ENCODE measurements around the gene RPS6KB2.

RPS6KB2 gene

GRCh38 chr11:67440229-67441097 lies 12.2 kb downstream of the RPS6KB2 start:
- H3K4me3 ChIP-seq (ENCODE audit: control insufficient read depth, low read depth, low read length), result no peak overlapping the region
- TF ChIP-seq CTCF (IDR thresholded peaks at IDR 0.05; ENCODE audit: control insufficient read depth, insufficient read depth, low read depth, low read length, missing control alignments), result no peak
- no peak for DNase-seq (ENCODE audit: low read depth)

GRCh38 chr11:67441098-67441563 lies 12.8 kb downstream of the RPS6KB2 start:
- no peak for DNase-seq (ENCODE audit: low read depth)
- H3K4me3 ChIP-seq (ENCODE audit: control insufficient read depth, low read depth, low read length), result no peak overlapping the region

GRCh38 chr11:67441731-67442351 lies 13.5 kb downstream of the RPS6KB2 start:
- no peak for TF ChIP-seq CTCF (IDR thresholded peaks at IDR 0.05; ENCODE audit: control insufficient read depth, insufficient read depth, low read depth, low read length, missing control alignments)
- no peak for DNase-seq (ENCODE audit: low read depth)
- peak overlapping the region; percentile 95 for H3K4me3 ChIP-seq (ENCODE audit: control insufficient read depth, low read depth, low read length)

More at GRCh38 chr11:67441098-67441563, 12.8 kb downstream of the RPS6KB2 start:
- TF ChIP-seq CTCF (IDR thresholded peaks at IDR 0.05; ENCODE audit: control insufficient read depth, insufficient read depth, low read depth, low read length, missing control alignments), result no peak

GRCh38 chr11:67442504-67443404 lies 14.5 kb downstream of the RPS6KB2 start:
- peak overlapping the region; percentile 95 for H3K4me3 ChIP-seq (ENCODE audit: control insufficient read depth, low read depth, low read length)
- no peak for TF ChIP-seq CTCF (IDR thresholded peaks at IDR 0.05; ENCODE audit: control insufficient read depth, insufficient read depth, low read depth, low read length, missing control alignments)
- DNase-seq (ENCODE audit: low read depth), result no peak

GRCh38 chr11:67445515-67445914 lies 17.2 kb downstream of the RPS6KB2 start:
- DNase-seq (ENCODE audit: low read depth), result no peak
- no peak for TF ChIP-seq CTCF (IDR thresholded peaks at IDR 0.05; ENCODE audit: control insufficient read depth, insufficient read depth, low read depth, low read length, missing control alignments)
- no peak overlapping the region for H3K4me3 ChIP-seq (ENCODE audit: control insufficient read depth, low read depth, low read length)

GRCh38 chr11:67448220-67448609 lies 19.9 kb downstream of the RPS6KB2 start:
- TF ChIP-seq CTCF (IDR thresholded peaks at IDR 0.05; ENCODE audit: control insufficient read depth, insufficient read depth, low read depth, low read length, missing control alignments), result no peak
- DNase-seq (ENCODE audit: low read depth), result no peak
- H3K4me3 ChIP-seq (ENCODE audit: control insufficient read depth, low read depth, low read length), result no peak overlapping the region
